ENCODE measurements around the gene METAP2. TPM values are rescaled to one million over a fixed set of nuclear protein-coding genes. Genes with fewer than 3 reads are reported as not detected.

The METAP2 gene
- total RNA-seq, 1 donor from 2014 or later: 86.5 TPM

DNA sequence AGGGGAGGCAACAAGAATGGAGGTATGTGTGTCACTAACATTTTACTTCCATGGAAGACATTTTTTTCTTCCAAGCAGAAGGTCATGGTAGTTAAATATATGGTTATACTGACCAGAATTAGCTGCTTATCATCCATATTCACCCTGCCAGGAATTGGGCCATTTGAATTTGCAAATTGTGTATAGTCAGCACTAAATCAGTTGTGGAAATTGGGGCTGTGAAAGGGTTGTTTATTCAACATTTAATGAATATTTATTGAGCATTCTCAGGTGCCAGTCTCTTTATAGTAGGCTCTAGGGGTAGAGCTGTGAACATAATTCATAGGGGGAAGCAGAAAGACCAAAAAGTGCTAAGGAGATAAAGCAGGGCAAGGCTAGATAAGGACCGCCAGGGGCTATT is 38.0 kb downstream of the METAP2 start:
- no peak for DNase-seq (ENCODE audit: low read depth, low spot score)

DNA sequence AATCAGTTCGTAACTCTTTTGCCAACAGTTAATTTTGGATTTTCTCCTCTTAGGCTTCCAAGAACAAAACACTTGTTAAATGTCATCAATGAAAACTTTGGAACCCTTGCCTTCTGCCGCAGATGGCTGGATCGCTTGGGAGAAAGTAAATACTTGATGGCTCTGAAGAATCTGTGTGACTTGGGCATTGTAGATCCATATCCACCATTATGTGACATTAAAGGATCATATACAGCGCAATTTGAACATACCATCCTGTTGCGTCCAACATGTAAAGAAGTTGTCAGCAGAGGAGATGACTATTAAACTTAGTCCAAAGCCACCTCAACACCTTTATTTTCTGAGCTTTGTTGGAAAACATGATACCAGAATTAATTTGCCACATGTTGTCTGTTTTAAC is 39.6 kb downstream of the METAP2 start:
- no peak for DNase-seq (ENCODE audit: low read depth, low spot score)

DNA sequence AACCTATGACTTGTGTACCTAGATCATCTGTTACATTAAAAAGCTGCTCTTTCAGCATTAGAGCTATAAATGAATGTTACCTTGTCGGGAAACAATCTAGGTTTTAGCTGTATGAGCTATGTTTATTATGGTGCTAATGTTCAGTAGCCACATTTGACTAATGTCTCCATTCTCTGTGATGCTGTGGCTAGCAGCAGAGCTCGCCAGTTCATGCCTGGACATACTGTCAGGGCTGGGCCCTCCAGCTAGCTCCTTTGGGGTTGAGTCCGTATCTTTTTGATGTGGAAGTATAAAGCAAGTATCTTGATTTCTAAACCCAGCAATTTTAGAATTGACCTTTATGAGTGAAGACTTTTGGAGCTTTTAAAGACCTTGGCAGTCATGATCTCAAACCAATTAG is 41.2 kb downstream of the METAP2 start:
- DNase-seq (ENCODE audit: low read depth, low spot score): no peak

DNA sequence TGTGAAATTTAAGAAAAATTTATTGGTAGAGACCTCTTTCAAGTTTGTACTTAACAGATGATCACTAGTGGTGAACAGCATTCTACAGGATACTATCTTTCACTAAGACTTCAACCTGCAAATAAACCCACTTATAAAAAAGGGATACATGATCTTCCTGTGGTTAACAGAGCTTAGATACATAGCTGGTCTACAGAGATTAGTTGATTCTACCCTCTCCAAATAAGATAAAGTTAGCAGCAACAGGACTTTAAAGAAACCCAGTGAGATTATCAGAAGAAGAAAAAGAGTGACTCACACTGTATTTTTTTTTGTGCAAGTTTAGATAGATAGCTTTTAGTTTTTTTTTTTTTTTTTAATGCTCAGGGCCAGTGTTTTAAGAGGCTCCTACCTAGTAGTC is 42.8 kb downstream of the METAP2 start:
- DNase-seq (ENCODE audit: low read depth, low spot score): no peak

DNA sequence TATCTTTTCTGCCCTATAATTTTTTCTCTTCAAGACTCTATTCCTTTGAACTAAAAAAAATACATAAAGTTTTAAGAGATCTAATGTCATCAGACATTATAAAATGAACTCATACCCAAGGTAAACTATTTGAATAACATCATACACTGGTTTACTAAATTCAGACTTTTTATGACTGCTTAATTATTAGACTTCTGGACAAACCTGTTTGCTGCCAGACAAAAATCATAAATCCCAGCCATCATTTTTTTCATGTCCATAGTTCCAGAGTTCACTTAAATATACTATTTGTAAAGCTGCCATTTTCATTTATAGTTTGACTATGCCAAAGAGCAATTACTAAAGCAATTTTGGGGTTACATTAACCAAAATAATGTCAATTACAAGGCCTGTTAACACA is 43.3 kb downstream of the METAP2 start:
- DNase-seq (ENCODE audit: low read depth, low spot score): no peak

DNA sequence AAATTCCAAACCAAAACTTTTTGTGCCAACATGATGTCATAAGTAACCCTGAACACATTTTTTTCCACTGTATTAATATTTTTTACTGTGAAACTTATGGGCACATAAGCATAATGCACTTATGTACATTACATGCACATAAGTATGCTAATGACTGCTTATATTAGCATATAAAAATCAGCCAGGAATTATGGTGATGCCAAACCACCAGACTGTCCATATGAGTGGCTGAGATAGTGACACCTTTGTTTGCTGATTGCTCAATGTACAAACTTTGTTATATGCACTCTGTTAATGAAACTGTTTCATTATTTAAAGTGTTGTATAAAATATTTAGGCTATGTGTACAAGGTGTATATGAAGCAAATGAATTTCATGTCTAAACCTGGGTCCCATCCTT is 45.0 kb downstream of the METAP2 start:
- no peak for DNase-seq (ENCODE audit: low read depth, low spot score)

DNA sequence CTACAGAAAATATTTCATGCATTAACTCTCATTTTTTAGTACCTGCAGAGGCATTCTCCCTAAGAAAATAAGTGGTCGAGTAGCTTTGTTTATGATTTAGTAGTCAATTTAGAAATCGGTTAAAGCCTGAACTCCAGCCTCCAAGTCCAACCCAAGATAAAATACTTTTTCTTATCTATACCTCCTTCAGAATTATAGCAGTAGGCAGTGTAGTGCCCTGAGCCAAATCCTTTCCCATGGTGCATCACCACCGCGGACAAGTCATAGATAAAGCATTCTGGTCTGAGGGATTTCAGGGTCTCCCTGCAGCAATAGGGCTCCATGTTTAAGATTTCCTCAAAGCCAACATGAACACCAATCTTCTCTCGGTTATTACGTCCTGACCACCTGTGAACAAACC is 46.9 kb downstream of the METAP2 start:
- DNase-seq (ENCODE audit: low read depth, low spot score): no peak

DNA sequence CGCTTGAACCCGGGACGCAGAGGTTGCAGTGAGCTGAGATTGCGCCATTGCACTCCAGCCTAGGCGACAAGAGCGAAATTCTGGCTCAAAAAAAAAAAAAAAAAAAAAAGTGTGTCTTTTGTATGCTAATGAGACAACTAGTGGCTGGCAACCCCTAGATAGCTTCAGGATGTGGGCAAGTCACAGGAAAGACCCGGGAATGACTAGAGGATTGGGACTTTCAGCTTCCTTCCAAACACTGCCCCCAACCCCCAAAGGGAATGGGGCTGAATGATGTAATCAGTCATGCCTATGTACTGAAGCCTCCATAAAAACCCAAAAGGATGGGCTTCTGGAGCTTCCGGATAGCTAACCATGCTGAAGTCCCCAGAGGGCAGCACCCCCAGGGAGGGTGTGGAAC is 48.7 kb downstream of the METAP2 start:
- no peak for DNase-seq (ENCODE audit: low read depth, low spot score)

DNA sequence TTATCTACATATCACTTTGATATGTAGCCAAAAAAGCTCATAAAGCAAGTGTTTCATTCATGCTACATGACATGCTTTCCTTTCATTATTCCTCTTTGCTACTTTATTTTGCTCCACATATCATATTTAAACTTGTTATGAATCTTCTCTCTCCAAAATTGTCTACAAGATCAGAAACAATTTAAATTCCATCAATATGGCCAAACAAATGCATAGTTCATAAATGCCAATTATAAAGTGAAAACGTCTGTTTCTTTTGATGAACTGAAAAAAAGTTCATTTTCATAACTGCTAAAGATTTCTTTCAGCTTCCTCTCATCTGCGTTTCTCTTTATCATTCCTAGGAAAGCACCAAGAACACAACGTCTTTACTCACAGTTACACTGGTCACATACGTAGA is 54.5 kb downstream of the METAP2 start:
- no peak for DNase-seq (ENCODE audit: low read depth, low spot score)

DNA sequence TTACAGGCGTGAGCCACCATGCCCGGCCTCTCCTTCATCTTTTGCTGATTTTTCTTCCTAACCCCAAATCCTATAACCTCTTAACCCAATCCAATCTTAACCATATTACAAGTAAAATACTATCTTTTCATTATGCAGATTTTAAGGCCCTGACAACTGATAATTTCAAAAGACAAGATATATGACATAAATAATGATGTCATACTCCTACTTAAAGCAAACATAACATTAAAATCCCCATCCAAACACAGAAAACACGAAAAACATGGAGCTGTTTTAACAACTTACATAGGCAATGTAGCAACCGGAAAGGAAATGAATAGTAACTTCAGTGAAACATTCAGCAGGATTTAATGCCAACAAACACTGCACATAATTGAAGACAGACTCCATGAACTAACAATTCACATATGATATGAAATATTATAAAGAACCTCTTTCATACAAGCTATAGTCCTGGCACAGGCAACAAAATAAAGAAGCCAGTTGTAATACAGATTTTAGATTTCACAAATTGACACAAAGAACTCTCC is 55.8 kb downstream of the METAP2 start:
- DNase-seq (ENCODE audit: low read depth, low spot score): no peak

DNA sequence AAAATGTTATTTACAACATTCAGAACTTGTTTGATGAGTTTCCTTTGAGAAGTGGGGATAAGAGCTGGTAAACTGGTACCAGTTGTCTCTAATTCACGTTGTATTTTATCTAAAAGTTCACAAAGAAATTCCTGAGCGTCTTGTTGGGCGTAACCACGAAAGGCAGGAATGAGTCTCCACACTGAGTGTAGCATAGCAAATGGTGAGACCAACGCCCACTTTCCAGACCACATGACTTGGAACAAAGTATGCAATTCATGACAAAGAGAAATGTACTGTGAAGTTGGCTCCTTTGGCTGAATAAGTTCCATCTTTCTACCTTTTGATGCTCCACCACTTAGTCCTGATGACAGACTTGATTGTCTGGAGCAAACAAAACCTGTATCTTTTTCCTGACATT is 58.9 kb downstream of the METAP2 start:
- no peak for DNase-seq (ENCODE audit: low read depth, low spot score)

DNA sequence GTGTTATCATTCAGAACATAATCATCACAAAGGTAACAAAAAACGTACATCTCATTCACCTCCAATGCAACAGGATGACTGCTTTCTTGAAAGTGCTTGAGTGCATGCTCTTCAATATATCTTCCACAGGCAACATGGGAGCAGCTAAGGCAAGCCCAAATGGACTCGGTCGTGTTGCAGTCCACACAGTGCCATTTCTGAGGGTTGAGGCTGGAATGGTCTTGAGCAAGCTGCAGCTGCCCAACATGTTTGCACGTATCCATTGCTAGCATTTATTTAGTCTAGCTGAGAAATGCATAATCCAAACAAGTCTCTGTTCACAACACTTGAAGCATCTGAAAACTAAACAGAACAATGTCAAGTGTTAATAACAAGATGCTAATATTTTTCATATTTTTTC is 60.0 kb downstream of the METAP2 start:
- DNase-seq (ENCODE audit: low read depth, low spot score): no peak

DNA sequence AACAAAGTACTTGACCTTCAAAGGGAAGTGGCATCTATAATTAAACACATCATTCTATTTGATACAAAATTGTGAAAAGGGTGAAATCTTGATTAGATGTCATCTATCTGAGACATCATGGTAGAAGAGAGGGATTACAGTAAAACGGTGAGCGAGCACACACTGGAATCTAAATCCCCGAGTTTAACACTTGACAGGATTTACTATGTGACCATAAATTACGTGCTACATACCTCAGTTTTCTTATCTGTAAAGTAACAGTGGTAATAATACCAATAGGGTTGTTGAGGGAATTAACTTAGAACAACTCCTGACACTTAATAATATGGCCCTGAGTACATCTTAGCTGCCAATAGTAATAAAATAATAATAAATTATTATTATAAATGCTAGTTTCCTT is 64.1 kb downstream of the METAP2 start:
- no peak for DNase-seq (ENCODE audit: low read depth, low spot score)

DNA sequence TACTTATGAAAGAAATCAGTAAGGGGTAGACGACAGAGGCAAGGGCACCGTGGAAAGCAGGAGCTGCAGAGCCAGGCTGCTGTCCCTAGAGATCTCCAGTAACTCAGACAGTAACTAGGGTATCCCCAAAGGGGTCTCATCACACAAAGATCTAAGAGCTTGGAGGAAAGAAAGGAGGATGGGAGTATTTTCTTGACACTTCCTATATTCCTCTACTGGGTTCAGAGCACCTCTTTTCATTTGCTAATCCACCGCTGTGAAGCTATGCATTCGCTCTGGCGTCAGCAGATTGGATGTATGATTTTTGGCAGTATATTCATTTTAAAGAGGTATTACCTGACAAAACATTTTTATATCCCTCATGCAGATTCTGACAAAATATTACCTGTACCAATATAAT is 64.7 kb downstream of the METAP2 start:
- no peak for DNase-seq (ENCODE audit: low read depth, low spot score)

DNA sequence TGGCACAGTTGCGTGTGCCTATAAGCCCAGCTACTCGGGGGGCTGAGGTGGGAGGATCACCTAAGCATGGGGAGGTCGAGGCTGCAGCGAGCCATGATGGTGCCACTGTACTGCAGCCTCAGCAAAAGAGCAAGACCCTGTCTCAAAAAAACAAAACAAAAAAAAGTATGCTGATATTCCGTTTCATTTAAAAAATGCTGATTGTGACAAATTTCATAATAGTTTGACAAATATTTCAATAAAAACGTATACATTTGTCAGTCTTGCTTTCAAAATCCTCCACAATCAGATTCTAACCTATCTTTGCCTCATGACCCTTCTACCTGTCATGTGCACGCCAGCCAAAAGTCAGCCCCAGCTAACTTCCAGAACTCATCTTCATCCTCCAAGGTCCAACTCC is 67.5 kb downstream of the METAP2 start:
- DNase-seq (ENCODE audit: low read depth, low spot score): no peak

DNA sequence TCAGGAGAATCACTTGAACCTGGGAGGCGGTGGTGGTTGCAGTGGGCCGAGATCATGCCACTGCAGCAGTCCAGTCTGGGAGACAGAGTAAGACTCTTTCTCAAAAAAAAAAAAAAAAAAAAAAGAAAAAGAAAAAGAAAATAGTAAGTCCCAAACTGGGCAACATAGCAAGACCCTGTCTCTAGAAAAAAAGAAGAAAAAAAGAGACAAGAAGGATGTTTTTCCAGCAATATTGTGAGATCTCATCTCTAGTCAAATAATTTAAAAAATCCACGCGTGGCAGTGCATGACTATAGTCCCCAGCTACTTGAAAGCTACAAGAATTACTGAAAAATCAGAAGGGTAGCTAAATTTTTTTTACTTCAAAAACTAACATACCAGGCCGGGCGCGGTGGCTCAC is 69.4 kb downstream of the METAP2 start:
- no peak for DNase-seq (ENCODE audit: low read depth, low spot score)

DNA sequence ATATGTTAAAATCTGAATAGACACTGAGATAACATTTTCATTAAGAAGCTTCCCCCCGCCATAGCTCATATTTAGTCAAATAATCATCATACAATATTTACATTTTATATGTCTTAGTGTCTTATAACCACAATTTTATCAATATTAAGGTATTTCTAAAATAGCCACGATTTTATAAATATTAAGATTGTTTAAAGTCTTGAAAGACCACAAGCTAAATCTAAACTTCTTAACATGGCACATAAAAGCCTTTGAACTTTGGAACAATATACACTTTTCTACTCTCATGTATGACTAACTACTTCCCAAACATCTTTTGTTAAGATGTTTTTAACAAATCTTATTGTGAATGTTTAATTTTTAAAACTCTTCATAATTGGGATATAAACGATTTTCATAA is 70.8 kb downstream of the METAP2 start:
- DNase-seq (ENCODE audit: low read depth, low spot score): no peak

DNA sequence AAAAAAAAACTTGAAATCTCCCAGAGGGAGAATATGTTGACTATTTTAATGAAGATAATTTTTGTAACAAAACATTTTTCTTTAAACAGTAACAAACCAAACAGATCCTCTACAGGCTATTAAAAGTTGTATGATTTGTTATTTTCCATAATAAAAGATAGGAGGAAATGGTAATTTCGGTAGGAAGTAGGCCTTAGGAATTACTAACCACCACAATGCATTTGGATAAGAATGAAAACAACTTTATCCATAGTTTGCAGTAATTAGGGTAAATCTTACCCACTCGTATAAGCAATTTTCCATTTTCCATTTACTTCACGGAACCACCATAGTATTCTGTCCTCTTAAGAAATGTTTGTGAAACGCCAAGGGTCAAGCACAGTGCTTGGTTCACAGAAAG is 71.4 kb downstream of the METAP2 start:
- no peak for DNase-seq (ENCODE audit: low read depth, low spot score)

DNA sequence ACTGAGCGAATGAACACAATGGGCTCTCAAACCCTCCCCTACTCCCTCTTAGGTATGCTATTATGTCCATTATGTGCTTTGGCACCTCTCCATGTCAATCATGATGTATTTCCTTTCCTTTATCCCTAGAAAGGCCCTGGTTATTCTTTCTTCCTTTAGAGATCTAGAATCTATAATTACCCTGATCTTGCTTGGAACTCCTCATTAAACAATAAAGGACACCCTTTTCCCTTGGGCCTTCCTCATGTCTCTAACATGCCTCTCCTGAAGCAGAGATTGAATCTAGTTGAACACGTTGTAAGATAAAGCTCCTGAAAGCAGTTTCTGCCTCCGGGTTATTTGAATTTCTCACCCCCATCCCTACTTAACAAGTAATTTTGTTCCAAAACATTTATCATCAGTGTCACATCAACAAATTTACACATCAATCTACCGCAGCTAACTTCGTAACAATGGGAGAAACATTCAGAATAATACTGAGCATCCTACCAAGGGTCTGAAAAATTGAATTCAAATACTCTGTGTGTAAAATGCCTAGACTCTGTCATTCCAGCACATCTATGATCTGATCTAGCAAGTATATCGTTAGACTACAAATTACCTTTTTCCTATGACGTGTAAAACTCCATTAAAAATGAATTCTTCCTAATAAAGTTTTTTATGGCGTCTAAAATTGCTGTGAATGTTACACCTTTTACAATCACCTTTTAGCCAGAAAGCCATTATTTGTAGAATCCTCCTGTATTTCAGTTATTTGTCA is 72.0 kb downstream of the METAP2 start:
- peak; percentile 4 for DNase-seq (ENCODE audit: low read depth, low spot score)

DNA sequence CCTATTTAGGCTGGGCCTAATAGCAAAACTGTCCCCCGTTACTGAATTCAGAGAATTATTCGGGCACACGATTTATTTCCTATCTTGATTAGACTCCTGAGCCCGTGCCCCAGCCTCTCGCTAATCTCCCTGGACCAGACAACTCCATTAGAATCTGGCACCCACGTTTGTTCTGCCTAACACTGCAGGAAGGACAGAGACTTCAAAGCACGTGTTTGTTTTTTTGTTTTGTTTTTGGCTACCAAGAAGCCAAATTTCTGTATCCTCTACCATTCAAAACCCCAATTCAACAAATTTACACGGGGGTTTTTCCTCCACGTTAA is 72.5 kb downstream of the METAP2 start:
- no peak for DNase-seq (ENCODE audit: low read depth, low spot score)

DNA sequence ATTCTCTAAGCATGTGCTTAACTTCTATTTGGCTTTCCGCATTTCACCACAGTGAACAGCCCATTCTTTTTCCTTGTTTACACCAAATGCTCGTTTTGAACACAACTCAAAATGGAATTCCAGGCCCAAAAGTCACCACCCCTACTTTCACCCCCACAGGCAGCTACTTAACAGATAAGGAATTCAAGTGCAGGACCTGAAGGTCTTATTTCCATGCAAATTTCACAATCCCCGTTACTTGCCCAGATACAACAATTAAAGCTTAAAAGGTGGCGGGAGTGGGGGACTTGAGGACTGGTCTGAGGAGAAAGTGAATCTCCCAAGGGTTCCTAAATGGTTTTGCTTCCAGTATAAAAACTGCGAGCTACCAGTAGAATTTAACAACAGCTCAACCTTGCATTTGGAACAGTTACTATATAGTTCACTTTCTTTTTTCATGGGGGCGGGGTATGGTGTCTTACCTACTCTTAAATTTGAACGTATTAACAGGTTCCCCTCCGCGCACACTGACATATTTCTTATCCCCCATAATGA is 73.6 kb downstream of the METAP2 start:
- no peak for DNase-seq (ENCODE audit: low read depth, low spot score)

DNA sequence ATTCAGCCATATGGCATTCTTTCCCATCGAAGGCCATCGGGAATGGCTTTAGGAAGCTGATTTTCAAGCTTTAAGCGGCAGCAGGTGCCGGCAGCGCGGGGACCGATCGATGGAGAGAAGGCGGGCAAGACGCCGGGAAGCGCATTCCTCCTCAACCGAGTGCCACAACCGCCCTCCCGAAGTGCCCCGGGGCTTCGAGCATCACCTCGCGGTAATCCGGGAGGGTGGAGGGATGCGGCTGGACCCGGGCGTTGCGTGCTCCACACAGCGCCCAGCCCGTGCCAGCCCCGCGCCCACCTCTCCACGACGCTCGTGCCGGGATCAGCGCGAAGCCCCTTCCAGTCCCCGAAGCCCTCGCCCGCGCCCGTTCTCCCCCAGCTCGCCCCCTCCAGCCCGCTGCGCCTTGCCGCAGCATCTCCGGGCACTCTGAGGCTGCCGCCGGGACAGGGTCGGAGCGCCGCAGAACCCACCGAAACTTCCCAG is 74.1 kb downstream of the METAP2 start:
- DNase-seq (ENCODE audit: low read depth, low spot score): no peak

Measured in pulmonary artery endothelial cell (primary cell).